HG03175 (cell line): Measurements from ENCODE around the gene PRSS58.

Experiments used
- ATAC-seq: cut with Tn5 transposase; IDR thresholded peaks from one replicate; pipeline ENCODE4 v1.9.1; 2021; ENCODE audit warnings: mild to moderate bottlenecking, moderate library complexity; ENCODE audit not compliant: unreplicated experiment

The PRSS58 gene, protein sequence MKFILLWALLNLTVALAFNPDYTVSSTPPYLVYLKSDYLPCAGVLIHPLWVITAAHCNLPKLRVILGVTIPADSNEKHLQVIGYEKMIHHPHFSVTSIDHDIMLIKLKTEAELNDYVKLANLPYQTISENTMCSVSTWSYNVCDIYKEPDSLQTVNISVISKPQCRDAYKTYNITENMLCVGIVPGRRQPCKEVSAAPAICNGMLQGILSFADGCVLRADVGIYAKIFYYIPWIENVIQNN

DNA sequence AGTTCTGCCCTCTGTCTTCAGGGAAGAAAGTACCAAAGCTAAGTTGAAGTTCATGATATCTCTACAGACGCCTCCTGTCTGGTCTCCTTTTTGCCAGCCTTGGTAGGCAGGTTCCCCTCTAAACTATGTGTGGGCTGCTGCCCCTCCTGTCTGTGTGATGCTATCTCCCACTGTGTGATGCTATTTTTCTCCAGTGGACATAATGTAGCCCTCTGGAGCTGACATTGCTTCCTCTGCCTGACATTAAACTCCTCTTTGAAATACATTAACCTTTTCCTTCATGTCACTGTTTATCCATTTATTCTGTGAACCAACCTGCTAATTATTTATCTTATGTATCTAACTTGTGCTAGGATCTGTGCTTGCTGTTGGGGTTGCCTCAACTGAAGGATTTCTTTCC, at the start of gene PRSS58:
Gene PRSS58 (minus strand): TSS at position 101 of the 400 bp plus-strand sequence. CDS start 351 bp downstream, outside the sequence.
- no peak for ATAC-seq

DNA sequence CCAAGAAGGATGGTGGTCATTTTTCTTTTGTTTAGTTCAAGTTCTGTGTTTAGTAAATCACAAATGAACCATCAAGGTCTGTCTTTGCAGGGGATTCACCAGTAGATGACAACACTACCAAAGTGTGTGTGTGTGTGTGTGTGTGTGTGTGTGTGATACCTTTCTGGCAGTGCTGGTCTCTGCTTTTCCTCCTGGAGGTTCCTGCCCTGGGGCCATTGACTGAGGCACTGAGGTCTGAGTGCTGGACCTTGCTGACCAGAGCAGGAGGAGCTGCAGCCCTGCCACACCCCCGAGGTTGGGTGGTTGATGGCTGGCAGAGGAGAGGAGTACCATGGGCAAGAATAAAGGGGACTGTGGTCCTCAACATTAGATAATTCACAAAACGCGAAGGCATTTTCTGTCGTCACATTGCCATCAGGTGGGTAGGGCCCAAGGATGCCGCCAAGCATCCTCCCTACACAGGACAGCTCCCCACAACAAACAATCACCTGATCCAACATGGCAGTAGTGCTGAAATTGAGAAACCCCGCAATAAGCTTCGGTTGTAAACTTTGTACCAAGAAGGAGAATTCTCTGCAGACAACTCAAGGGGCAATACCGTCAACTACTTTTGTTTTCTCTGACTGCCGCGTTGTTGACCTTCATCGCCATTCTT, 49.5 kb upstream of the PRSS58 start:
- no peak for ATAC-seq

DNA sequence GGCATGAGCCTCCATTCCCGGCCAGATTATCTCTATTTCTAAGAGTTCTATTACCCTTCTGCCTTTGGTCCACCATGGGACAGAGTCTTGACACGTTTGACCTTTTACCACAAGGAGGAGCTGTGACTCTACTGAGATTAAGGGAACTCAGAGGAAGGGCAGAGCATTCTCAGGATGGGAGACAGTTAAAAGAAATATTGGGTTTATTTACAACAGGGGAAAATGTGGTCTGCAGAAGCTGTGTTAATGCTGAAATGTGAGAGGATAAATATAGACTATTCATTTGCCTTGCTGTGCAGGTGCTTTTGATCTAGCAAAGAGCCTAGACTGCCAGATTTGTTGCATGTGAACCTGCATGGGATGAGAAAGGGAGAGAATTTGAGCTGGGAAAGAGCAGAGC, 45.8 kb upstream of the PRSS58 start:
- ATAC-seq, result no peak

DNA sequence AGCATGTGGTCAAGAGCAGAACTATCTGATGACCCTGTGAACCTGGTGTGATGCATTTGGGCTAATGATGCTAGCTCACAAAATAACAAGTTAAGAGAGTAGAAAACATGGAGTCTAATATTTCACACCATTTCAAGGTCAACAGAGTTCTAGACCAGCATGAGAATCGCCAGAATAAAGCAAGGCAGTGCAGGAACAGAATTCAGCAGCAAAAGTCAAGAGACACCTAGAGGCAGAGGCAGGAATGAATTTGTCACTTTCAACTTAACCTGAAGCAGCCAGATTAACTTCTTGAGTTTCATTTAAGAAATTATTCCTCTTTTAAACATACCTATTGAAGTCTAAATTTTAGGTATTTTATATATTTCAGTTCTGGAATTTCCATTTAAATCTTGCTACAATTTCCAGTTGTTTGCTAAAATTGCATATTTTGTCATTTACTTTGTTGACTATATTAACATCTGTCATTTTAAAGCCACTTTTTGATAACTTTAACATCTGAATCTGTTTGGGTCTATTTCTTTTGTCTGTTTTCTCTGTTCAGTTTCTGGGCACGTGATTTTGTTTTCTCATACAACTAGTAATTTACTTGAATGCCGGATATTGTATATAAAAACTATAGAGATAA, 44.2 kb upstream of the PRSS58 start:
- ATAC-seq, result peak; percentile 60

DNA sequence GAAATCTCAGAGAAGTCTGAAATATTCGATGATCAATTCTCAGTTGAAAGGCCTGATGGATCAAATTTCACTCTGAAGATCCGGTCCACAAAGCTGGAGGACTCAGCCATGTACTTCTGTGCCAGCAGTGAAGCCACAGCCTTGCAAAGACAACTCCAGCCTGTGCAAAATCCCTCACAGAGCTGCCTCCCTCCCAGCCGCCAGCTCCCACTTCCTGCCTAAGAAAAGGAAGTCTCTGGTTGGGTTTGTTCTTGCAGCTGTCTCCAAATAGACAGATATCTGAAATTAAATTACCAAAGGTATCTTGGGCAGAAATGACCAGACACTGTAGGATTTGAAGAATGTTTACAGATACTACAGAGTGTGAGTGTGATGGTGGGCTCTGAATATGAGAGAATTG, 43.4 kb upstream of the PRSS58 start:
- no peak for ATAC-seq

DNA sequence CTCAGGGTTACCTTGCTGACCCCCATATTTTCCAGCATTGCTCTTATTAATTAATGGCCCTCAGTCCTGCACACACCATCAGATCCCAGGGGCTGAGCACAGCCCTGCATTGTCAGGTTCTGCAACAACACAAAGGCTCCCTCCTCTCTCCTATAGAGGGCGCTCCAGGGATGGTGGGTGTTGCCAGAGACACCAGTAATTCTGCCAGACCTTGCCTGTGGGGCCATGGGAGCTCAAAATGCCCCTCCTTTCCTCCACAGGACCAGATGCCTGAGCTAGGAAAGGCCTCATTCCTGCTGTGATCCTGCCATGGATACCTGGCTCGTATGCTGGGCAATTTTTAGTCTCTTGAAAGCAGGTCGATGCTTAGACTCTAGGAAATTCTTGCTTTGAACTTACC, 42.8 kb upstream of the PRSS58 start:
- ATAC-seq, result no peak

DNA sequence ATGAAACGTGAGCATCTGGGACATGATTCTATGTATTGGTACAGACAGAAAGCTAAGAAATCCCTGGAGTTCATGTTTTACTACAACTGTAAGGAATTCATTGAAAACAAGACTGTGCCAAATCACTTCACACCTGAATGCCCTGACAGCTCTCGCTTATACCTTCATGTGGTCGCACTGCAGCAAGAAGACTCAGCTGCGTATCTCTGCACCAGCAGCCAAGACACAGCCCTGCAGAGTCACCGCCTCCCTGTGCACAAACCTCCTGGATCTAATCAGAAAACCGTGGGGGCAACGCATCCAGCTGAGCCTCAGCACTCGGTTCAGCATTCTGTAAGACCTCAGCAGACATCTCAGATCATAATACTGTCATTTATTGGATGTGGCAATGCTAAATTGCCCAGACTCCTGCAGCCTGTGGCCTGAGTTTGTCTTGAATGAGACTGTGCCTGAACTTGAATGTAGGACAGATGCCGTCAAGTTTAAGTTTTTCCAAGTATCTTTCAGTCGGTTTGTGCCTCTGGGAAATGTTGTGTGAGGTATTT, 41.5 kb upstream of the PRSS58 start:
- no peak for ATAC-seq

DNA sequence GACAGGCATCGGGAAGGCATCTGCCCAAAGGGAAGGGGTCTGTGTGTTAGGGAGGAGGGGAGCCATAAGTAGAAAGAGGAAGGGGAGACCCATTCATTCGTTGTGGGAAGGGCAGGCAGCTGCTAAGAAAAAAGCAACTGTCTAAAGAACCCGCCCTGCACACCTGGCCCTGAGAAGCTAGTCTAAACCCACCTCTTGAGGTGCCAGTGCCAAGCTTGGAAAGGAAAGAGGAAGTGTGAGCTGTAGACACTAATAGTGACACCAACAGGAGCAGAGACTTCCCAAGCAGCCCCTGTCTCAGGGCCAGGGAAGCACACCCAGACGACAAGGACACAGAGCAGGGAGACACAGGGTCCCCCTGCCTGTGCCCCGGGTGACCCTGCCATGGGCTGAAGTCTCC, 40.8 kb upstream of the PRSS58 start:
- ATAC-seq, result no peak

DNA sequence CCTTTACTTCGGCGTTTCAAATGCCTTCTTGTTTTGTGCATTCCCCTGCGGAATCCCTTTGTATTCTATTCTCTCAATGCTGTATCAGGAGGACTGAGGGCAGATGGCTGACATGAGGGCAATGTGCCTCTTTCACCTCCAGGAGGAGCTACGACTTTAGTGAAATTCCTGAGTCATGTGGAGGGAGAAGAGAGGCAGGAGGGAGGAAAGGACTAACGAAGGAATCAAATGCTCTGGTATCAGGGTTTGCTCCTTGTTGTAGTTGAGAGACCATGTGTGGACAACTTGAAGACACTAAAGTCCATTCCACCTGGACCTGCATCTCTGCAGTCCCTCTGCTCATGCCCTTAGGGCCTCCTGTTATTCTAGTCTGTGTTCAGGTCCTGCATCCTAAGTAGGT, 40.2 kb upstream of the PRSS58 start:
- ATAC-seq, result no peak

DNA sequence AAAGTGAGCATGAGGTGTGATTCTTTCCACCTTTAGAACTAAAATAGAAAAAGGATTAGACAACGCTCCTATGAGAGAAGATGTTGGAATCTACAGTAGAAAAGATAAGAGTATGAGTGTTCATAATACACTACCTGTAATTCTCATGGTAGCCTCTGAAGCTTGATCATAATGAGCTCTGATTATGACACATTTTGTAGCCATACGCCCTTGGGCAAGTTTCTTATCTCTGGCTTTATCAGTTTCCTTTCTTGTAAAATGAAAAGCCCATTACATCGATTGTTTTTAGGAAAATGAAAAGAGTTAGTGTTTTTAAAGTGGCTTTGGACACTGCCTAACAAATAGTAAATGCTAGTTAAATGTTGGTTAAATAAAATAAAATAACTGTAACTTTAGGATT, 22.4 kb upstream of the PRSS58 start:
- ATAC-seq, result no peak

DNA sequence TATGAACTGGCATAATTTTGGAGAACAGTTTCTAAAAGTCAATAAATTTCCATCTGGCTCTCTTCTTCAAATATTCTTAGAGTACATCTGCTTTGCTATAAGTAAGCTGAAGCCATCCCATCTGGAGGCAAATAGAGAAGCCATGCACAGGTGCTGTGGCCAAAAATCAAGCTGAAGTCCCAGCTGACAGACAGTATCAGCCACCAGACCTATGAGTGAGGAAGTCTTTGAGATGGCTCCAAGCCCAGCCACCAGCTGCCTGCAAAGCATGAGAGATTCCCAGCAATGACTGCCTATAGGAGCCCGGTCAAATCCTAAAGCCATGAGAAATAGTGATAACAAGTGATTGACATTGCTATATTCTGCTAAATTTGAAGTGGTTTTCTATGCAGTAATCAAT, 21.7 kb upstream of the PRSS58 start:
- ATAC-seq, result no peak

DNA sequence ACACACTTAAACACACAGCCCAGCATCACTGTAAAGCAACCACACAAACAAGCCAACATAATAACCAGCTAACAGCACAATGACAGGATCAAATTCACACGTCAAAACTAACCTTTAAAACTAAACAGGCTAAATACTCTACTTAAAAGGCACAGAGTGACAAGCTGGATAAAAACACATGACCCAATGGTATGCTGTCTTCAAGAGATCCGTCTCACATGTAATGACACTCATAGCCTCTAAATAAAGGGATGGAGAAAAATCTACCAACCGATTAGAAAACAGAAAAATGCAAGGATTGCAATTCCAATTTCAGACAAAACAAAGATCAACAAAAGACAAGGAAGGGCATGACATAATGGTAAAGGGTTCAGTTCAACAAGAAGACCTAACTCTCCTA, 17.2 kb upstream of the PRSS58 start:
- ATAC-seq, result no peak

DNA sequence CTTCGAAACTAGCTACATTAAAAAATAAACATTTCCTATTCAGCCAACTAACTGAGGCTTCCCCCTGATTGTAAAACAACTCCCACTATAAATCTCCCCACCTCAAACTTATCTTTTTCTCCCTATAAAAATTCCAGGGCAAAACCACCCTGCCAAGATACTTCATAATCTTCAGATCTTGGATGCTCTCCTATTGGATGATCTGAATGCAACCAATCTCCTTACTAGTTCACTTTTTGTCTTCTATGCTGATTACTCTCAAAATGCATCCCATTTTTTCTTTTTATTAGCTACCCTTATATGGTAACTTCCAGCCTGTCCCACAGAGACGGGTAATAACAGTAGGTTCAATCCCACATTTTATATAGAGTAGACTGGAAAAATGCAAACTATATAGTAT, 15.0 kb upstream of the PRSS58 start:
- ATAC-seq, result no peak

DNA sequence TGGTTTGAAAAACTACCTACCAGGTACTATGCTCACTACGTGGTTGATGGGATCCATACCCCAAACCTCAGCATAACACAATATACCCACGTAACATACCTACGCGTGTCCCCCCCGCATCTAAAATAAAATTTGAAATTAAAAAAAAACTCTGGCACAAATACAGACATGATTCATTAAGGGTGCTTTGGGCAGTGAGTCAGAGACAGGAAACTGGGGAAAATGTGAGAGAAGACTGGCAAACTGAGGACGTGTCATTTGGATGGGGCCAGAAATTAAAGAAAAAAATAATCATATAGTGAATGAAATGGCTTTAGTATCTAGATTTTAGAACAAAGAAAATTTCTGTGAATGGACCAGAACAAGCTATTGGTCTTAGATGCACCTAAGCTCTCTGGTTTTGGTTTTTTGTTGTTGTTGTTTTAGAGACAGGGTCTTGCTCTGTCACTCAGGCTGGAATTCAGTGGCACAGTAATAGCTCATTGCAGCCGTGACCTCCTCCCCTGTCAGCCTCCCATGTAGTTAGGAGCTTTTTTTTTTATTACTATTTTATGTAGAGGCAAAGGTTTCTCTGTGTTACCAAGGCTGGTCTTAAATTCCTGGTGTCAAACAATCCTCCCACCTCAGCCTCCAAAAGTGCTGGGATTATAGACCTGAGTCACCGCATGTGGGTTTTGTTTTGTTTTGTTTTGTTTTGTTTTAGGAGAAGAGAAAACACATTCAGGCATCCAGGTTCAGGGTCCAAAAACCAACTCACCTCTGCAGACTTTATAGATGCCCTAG, 5.9 kb upstream of the PRSS58 start:
- ATAC-seq, result no peak

DNA sequence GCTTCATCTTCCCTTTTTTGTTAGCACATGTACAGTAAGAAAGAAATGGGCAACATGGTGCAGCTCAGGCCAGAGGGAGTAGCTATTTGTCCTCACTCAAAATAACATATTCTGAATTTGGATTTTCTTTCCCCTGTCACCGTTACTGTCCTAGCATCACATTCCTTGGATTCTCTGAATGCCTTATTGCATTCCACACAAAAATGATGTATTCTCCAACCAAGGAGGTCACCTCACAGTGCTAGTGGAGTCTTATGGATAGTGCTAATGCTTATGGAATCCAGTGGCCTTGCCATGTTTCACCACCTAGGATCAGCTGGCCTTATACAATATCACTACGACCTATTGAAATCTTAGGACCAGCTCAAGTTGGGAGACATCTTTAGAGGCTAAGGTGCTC, 7.2 kb downstream of the PRSS58 start:
- ATAC-seq, result no peak

DNA sequence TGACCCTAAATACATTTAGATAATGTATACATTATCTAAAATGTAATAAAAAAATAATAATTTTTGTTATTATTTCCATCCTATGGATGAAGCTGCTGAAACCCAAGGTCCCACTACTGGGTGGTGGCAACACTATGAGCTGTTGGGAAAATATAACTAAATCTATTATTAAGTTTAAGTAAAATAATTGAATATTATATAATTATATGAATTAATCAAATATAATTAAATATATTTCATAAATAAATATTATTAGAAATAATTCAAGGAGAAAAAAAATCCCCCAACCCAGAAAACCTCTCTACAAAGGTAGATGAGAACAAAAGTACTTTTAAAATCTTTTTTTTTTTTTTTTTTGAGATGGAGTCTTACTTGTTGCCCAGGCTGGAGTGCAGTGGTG, 7.9 kb downstream of the PRSS58 start:
- no peak for ATAC-seq

DNA sequence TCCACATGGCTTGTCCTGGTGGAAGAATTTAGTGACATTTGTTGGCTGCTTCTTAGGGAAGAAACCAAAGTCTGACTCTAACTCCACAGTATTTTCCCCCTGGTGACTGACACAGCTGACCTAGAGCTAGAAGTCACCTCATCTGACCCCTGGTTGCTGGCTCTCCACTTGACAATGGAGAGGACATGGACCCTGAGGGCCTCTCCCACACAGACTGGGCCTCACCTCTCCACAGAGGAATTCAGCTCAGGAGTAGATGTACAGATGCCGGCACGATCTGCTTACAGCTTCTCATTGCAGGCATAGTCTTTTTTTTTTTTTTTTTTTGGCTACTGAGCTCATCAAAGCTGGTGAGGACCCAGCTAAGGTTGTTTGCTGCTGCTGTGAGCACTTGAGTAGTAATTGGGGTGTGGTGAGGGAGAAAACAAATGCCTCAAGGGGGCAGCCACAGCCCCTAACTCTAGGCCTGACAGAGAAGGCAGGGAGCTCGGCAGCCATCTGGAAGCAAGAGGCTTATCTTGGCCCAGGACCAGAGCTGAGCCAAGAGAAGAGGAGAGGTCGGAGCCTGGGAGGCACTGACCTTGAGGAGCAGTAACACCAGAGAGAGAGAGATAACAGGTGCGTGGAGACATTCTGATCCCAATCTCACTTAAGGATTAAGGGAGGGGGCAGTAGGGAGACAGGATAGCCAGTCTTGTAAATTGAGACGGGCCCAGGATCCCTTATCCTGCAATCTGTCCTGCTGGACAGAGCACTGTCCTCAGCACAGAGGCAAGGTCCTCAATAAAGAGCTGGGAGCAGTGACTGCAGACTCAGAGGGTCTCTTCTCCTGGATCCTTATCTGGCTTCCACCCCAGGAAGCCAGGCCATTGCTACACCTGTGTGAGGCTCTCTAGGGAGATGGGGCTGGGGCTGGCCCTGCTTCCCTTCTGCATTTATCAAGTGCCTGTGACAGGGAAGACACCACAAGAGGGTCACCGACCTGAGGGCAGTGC, 9.4 kb downstream of the PRSS58 start:
- no peak for ATAC-seq

DNA sequence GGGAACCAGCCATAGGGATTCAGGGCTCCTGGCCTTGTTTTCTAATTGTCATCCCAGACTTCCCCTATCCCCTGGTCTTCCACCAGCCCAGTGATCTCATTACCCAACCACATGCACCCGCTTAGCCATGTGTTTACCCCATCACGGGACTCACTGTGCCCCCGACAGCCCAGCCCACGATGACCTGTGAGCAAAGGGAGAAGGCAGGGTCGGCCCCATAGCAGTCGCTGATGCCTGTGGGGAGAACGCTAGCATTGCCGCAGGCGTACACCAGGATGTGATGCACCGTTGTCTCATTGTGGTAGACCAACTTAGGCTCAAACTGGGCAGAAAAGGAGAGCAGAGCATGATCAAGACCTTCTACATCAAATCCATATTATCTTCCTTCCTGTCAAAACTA, 14.0 kb downstream of the PRSS58 start:
- no peak for ATAC-seq

DNA sequence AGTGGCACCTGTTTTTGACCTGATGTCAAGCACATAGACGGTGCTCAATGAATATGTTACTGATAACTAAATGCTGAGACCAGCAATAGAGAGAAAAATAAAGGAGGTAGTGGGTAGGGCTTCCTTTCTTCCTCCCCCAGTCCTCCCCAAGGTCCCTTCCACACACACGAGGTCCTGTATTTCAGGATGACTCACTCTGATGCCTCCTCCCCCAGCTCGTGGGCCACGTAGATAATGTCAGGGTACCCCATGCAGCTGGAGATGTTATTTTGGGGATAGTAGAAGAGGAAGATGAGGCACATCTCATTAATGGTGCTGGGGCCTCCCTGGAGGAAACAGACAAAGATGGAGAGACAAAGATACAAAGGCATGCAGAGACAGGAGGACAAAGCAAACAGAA, 17.3 kb downstream of the PRSS58 start:
- no peak for ATAC-seq

DNA sequence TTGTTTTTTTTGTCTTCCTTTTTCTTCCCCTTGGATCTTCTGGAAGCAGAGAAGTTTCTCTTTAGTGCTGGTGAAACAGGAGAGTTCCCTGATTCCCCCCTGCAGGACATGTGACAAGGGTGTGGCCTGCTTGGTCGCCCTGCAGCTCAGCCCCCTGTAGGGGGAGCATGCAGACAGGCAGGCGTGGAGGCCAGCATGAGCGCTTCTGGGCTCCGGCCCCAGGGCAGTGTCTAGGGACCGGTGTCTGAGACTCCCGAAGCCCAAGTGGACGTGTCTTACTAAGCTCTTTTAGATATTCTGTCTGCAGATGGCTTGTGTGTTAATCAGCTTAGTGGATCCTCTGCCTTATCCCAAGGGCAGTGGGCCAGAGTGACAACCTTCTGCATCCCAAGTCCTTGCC, 26.1 kb downstream of the PRSS58 start:
- ATAC-seq, result no peak
